Peyer's patch (tissue), 4 donors: ENCODE measurements around the gene MESP2. TPM values are rescaled to one million over a fixed set of nuclear protein-coding genes. Genes with fewer than 3 reads are reported as not detected.
A peak's percentile ranks its signal among the peaks of the same experiment; 100 is the strongest.

Experiments
- DNase-seq, 3 donors: peaks; one replicate each; pipeline ENCODE4 v3.0.0-alpha.2; 2017 to 2019
- H3K27ac ChIP-seq, 4 donors: fragments of 200-600 bp; sonication (generic); one replicate each; pipeline ENCODE4 v1.5.1; 2016 to 2019
- H3K27me3 ChIP-seq, 2 donors: fragments of 200-600 bp; sonication (generic); one replicate each; pipeline ENCODE4 v1.5.1; 2019
- H3K36me3 ChIP-seq, 3 donors: fragments of 200-600 bp; sonication (generic); one replicate each; pipeline ENCODE4 v1.5.1; 2016 to 2019
- H3K4me1 ChIP-seq, 4 donors: fragments of 200-600 bp; sonication (generic); one replicate each; pipeline ENCODE4 v1.5.1; 2016 to 2019
- H3K4me3 ChIP-seq, 4 donors: fragments of 200-600 bp; sonication (generic); 1 replicate in 3 of 4; 2 replicates in 1 of 4; pipeline ENCODE4 v1.5.1; 2016 to 2019; ENCODE audit warnings: mild to moderate bottlenecking in 1 of 4
- H3K9me3 ChIP-seq, 4 donors: fragments of 200-600 bp; sonication (generic); one replicate each; pipeline ENCODE4 v1.5.1; 2016 to 2019; ENCODE audit warnings: mild to moderate bottlenecking in 1 of 4
- POLR2A ChIP-seq, 2 donors: fragments of 450-650 bp; IDR thresholded peaks; one replicate each; pipeline ENCODE4 v1.5.1; 2017; ENCODE audit warnings: antibody characterized with exemption in 2 of 2, mild to moderate bottlenecking in 2 of 2, moderate library complexity in 2 of 2
- total RNA-seq, 4 donors: library from RNA; depleted of rRNA; stranded (reverse); fragments of >200 nt; gene quantifications; one replicate each; pipeline ENCODE4 v1.1.0, GENCODE V29; 2016
- TF ChIP-seq, protein P1 (sequence below), 6 experiments: fragments of 450-650 bp in 4 of 6; fragments of 200-600 bp in 2 of 6; sonication (generic) in 1 of 6; IDR thresholded peaks; one replicate each; pipeline ENCODE4 v1.5.1; 2017 to 2019; ENCODE audit warnings: antibody characterized with exemption in 6 of 6, mild to moderate bottlenecking in 3 of 6, moderate library complexity in 1 of 6

The MESP2 gene
- total RNA-seq, 4 donors from 2014 or later, result not detected

DNA sequence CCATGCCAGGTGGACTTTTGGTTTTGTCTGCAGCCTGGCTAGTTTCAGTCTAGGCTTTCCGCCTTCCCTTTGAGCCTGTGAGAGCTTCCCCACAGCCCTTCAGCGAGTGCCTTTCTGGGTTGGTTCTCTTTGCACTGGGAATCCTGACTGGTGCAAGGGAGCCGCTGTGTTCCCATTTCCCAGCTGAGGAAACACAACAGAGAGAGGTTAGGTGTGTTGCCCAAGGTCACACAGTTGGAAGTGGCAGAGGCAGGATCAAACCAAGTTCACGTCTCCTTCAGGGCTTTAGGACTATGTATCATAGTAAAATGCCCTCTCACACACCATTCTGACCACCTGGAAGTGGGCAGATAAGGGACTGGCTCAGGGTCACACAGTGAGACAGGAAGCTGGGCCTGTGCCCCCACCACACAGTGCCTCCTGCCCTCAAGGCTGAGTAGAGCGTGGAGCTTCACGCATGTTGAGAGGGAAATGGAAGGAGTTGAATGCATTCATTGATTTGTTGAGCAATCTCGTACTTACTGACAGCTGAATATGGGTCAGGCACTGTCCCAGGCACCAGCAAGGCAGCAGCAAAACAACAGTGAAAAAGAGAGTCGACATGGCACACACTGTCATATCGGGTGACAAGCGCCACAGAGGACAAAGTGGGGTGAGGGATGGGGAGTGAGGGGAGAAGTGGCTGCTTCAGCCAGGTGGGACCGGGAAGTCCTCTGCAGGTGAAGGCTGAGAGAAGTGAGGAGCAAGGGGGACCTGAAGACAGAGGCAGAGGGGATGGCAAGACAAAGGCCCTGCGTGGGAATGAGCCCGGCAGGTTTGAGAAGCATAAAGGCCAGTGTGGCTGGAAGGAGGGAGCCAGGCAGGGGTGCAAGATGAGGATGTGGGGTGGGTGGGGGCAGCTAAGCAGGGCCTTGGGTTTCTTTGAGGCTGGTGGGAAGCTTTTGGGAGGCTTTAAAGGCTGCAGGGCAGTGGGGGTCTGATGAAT is 50.8 kb downstream of the MESP2 start:
- Histone ChIP-seq H3K27ac (peak overlapping the region in 1 of 4 donors; percentile 81), H3K36me3 (peaks cover 0 to 6% (median 0%) of the 10 kb centered on the region in 3 donors), H3K4me3 (no peak overlapping the region), H3K9me3 (no peaks in the 10 kb centered on the region), H3K27me3 (no peaks in the 10 kb centered on the region), H3K4me1 (peaks cover 0 to 23% (median 3%) of the 10 kb centered on the region in 4 donors)
- TF ChIP-seq, protein P1, sequence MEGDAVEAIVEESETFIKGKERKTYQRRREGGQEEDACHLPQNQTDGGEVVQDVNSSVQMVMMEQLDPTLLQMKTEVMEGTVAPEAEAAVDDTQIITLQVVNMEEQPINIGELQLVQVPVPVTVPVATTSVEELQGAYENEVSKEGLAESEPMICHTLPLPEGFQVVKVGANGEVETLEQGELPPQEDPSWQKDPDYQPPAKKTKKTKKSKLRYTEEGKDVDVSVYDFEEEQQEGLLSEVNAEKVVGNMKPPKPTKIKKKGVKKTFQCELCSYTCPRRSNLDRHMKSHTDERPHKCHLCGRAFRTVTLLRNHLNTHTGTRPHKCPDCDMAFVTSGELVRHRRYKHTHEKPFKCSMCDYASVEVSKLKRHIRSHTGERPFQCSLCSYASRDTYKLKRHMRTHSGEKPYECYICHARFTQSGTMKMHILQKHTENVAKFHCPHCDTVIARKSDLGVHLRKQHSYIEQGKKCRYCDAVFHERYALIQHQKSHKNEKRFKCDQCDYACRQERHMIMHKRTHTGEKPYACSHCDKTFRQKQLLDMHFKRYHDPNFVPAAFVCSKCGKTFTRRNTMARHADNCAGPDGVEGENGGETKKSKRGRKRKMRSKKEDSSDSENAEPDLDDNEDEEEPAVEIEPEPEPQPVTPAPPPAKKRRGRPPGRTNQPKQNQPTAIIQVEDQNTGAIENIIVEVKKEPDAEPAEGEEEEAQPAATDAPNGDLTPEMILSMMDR (IDR thresholded peaks at IDR 0.05), result no peak
- no peak for TF ChIP-seq POLR2A (IDR thresholded peaks at IDR 0.05)
- no peak for DNase-seq

DNA sequence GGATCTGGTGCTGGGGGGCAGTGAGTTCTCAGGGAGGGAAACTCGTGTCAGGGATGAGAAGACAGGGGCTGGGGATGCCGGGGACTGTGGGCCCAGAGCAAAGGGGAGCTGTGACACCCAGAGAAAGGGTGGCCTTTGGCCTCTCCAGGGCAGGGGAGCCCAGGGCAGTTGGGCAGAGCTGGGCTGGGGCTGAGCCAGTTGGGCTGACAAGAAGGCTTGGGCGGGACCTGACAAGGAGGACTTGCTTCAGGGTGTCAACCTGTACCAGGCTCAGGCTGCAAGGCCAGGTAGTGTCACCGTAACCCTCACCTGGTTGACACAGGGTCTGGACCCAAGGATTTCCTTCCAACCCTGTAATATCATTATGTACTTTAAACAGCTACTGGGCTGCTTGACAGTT is 51.7 kb downstream of the MESP2 start:
- Histone ChIP-seq H3K27ac (peak overlapping the region in 3 of 4 donors; percentile 20 to 81 (median 77)), H3K36me3 (peaks cover 0 to 9% (median 0%) of the 10 kb centered on the region in 3 donors), H3K9me3 (no peaks in the 10 kb centered on the region), H3K27me3 (no peaks in the 10 kb centered on the region), H3K4me3 (no peak overlapping the region), H3K4me1 (peaks cover 0 to 23% (median 3%) of the 10 kb centered on the region in 4 donors)
- DNase-seq, result peak in 1 of 3 donors; percentile 72
- no peak for TF ChIP-seq POLR2A (IDR thresholded peaks at IDR 0.05)
- TF ChIP-seq, protein P1 (IDR thresholded peaks at IDR 0.05), result no peak

Other genes with a start within 250 kb of the MESP2 start
- 1 to 10 TPM; 2.3 to 8.3 (median 3.2) TPM for gene TICRR, start 200.9 kb upstream of the MESP2 start, total RNA-seq
- 10 to 100 TPM in 1 of 4 donors, 1 to 10 TPM in 3; 1.1 to 13.2 (median 2.3) TPM for gene KIF7, start 120.9 kb upstream of the MESP2 start, total RNA-seq
- gene PLIN1, start 97.0 kb upstream of the MESP2 start, total RNA-seq, result 10 to 100 TPM in 1 of 4 donors, 1 to 10 TPM in 2, not detected in 1; 7.5 to 10.1 (median 8.9) TPM
- gene PEX11A, start 85.6 kb upstream of the MESP2 start, total RNA-seq, result 10 to 100 TPM in 3 of 4 donors, 1 to 10 TPM in 1; 4.1 to 50.8 (median 15.7) TPM
- gene WDR93, start 85.5 kb upstream of the MESP2 start, total RNA-seq, result 1 to 10 TPM in 1 of 4 donors, not detected in 3; 1.0 TPM
- 1 to 10 TPM in 2 of 4 donors, under 1 TPM in 1, not detected in 1; 0.95 to 6.6 (median 1.6) TPM for gene MESP1, start 25.1 kb upstream of the MESP2 start, total RNA-seq
- gene ANPEP, start 38.5 kb downstream of the MESP2 start, total RNA-seq, result 1,000 to 10,000 TPM in 3 of 4 donors, 100 to 1,000 TPM in 1; 295 to 7,069 (median 4,830) TPM
- 100 to 1,000 TPM in 1 of 4 donors, 10 to 100 TPM in 3; 13.2 to 106 (median 63.5) TPM for gene AP3S2, start 117.7 kb downstream of the MESP2 start, total RNA-seq
- gene ARPIN, start 136.6 kb downstream of the MESP2 start, total RNA-seq, result 10 to 100 TPM; 20.6 to 60.4 (median 50.7) TPM
- 10 to 100 TPM; 19.8 to 31.3 (median 23.2) TPM for gene ZNF710, start 225.0 kb downstream of the MESP2 start, total RNA-seq